ENCODE data around the gene IRX4. TPM values are rescaled to one million over a fixed set of nuclear protein-coding genes. Genes with fewer than 3 reads are reported as not detected.

The IRX4 gene
- total and polyA plus RNA-seq, 7 donors: 0.05 to 0.65 (median 0.48) TPM; not detected in 4

DNA sequence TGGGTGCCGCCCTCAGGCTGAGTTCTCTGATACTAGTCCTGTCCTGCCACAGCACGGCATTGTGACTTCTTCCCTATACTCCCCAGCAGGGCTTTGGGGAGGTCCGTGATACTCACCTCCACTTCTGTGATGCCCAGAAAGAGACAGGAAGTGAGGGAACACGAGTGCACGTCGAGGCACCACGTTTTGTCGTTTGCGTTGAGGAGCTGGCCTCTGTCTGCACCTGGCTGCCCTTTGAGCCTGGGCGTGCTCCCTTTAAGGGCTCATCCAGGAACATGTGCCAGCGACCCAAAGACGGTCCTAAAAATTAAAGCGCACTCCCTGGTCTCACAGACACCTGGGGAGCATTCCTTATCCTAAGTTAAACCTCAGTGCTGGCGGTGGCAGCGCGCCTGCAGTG, 8.7 kb upstream of the IRX4 start:
- no peak overlapping the region for H3K27ac ChIP-seq
- no peaks in the 10 kb centered on the region for H3K9me3 ChIP-seq
- TF ChIP-seq, protein P1, sequence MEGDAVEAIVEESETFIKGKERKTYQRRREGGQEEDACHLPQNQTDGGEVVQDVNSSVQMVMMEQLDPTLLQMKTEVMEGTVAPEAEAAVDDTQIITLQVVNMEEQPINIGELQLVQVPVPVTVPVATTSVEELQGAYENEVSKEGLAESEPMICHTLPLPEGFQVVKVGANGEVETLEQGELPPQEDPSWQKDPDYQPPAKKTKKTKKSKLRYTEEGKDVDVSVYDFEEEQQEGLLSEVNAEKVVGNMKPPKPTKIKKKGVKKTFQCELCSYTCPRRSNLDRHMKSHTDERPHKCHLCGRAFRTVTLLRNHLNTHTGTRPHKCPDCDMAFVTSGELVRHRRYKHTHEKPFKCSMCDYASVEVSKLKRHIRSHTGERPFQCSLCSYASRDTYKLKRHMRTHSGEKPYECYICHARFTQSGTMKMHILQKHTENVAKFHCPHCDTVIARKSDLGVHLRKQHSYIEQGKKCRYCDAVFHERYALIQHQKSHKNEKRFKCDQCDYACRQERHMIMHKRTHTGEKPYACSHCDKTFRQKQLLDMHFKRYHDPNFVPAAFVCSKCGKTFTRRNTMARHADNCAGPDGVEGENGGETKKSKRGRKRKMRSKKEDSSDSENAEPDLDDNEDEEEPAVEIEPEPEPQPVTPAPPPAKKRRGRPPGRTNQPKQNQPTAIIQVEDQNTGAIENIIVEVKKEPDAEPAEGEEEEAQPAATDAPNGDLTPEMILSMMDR (IDR thresholded peaks at IDR 0.05): no peak
- H3K4me1 ChIP-seq: no peaks in the 10 kb centered on the region
- WGBS, 3 donors: 69 to 76% (median 69%) methylated on average over 16 of the region's 16 CpGs
- no peak for ATAC-seq
- H3K4me3 ChIP-seq: no peak overlapping the region
- intact Hi-C loops (cut with DNase I): no loop called here
- peak in 1 of 2 donors; percentile 30 for DNase-seq
- peaks cover 0 to 53% (median 6%) of the 10 kb centered on the region in 3 donors for H3K27me3 ChIP-seq (ENCODE audit: insufficient read depth in 3 of 3, low read length in 2 of 3)
- H3K36me3 ChIP-seq (ENCODE audit: insufficient read depth in 1 of 2, low read depth in 1 of 2): no peaks in the 10 kb centered on the region

DNA sequence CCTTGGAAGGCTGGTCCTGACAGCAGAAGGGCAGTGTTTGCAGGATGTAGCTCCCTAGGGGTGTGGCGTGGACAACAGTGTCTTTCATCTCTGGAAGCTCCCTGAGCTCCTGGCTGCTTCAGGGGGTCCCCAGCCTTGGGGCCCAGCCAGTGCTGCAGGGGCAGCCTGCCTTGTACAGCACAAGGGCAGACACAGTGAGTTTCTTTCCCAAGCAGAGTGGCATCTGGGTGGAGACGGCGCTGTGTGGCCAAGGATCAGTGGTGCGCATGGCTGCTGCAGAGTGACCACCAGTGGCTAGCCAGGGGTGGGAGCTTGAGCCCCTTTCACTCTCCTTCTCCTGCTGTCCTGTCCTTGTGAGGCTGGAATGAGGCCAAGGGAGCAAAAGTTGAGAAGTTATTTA, 7.6 kb upstream of the IRX4 start:
- peaks cover 0 to 55% (median 12%) of the 10 kb centered on the region in 3 donors for H3K27me3 ChIP-seq (ENCODE audit: insufficient read depth in 3 of 3, low read length in 2 of 3)
- no peak for ATAC-seq

DNA sequence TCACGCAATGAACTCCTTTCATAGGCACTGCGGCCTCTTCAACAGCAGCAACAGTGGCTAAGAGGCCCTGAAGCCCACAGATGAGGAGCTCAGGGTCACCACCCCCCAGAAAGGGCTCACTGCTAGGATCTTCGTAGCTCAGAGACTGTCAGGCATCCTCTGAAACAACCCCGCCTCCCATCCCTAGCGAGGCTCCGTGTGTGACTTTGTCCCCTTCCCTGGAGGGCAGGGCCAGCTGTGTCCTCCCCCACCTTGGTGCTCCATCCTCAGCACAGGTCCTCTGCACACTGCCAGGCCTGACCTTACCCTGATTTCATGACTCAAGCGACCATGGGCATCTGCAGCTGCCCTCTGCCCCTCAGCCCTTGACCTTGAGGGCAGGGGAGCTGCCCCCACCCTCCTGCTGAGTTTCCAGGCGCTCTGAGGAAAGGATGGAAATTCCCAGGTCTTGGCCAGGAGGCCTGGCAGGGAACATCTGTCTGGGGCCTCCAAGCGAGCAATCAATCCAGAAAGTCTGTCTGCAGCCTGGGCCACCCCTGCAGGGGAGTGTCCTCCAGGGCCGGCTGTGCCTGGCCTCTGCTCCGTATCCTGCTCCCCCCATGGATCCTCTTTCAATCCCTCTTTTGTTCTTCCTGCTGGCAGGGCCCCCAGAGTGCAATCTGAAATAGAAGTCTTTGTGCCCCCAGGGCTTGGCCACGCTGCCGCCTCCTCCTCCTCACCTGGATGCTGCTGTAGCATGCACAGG, 6.8 kb upstream of the IRX4 start:
- H3K36me3 ChIP-seq (ENCODE audit: insufficient read depth in 1 of 2, low read depth in 1 of 2): no peaks in the 10 kb centered on the region
- no peaks in the 10 kb centered on the region for H3K4me1 ChIP-seq
- no peak overlapping the region for H3K4me3 ChIP-seq
- intact Hi-C loops (cut with DNase I): no loop called here
- ATAC-seq (no peak), DNase-seq (peak in 1 of 2 donors; percentile 22)
- no peaks in the 10 kb centered on the region for H3K9me3 ChIP-seq
- TF ChIP-seq, protein P1 (IDR thresholded peaks at IDR 0.05): no peak
- peaks cover 0 to 61% (median 13%) of the 10 kb centered on the region in 3 donors for H3K27me3 ChIP-seq (ENCODE audit: insufficient read depth in 3 of 3, low read length in 2 of 3)
- H3K27ac ChIP-seq: no peak overlapping the region
- 59 to 64% (median 61%) methylated on average over 13 of the region's 13 CpGs for WGBS, 3 donors

More for the DNA sequence above, 7.6 kb upstream of the IRX4 start:
- H3K4me1 ChIP-seq: no peaks in the 10 kb centered on the region
- no peak overlapping the region for H3K27ac ChIP-seq
- no peaks in the 10 kb centered on the region for H3K9me3 ChIP-seq
- TF ChIP-seq, protein P1 (IDR thresholded peaks at IDR 0.05): no peak
- 73 to 84% (median 84%) methylated on average over 4 of the region's 4 CpGs for WGBS, 3 donors
- intact Hi-C loops (cut with DNase I): no loop called here
- no peaks in the 10 kb centered on the region for H3K36me3 ChIP-seq (ENCODE audit: insufficient read depth in 1 of 2, low read depth in 1 of 2)
- H3K4me3 ChIP-seq: no peak overlapping the region
- DNase-seq: peak in 1 of 2 donors; percentile 31

DNA sequence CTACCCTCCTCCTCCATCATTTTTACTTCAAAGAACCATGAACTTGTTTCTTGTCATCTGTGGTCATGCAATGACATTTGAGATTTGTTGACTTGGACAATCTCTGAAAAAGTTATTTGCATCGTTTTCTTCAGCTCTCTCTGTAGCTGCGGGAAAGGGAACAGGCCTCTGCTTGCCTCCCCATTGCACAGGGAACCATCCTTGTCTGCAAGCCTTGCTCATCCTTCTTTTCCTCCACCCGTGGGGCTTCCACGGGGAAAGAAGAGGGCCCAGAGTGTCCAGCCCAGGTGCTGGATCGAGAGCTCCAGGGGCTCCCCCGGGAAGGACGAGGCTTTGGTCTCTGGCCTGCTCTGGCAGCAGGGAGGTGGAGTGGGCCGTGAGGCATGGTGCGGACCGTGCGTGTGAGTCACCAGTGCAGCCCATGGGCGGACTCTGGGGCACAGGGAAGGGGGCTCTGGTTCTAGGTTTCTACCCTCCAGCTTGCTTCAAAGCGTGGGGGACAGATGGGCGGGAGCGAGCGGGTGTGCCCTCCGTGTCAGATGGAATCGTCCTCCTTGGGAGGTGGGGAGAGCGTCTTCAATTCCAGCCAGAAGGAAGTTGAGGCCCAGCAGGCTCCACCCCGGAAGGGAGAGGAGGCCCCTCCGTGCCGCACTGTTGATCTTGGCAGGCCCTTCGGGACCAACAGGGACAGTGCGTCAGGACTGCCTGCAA, 6.0 kb upstream of the IRX4 start:
- H3K27me3 ChIP-seq (ENCODE audit: insufficient read depth in 3 of 3, low read length in 2 of 3): peaks cover 0 to 69% (median 19%) of the 10 kb centered on the region in 3 donors
- TF ChIP-seq, protein P1 (IDR thresholded peaks at IDR 0.05): no peak
- intact Hi-C loops (cut with DNase I): no loop called here
- no peaks in the 10 kb centered on the region for H3K9me3 ChIP-seq
- ATAC-seq: no peak
- no peak overlapping the region for H3K27ac ChIP-seq
- no peaks in the 10 kb centered on the region for H3K4me1 ChIP-seq
- H3K36me3 ChIP-seq (ENCODE audit: insufficient read depth in 1 of 2, low read depth in 1 of 2): no peaks in the 10 kb centered on the region
- no peak overlapping the region for H3K4me3 ChIP-seq
- DNase-seq: peak in 1 of 2 donors; percentile 4
- 70 to 73% (median 72%) methylated on average over 21 to 24 of the region's 24 CpGs for WGBS, 3 donors
